CD14-positive monocyte (primary cell): ENCODE data around the gene RAPGEF2. TPM values are rescaled to one million over a fixed set of nuclear protein-coding genes. Genes with fewer than 3 reads are reported as not detected.
"Not testable (repeated sequence)": the region's sequence is repeated elsewhere in the genome, so short reads cannot be mapped to it uniquely, and the experiment has no call there.

Source experiments
- DNase-seq, 3 donors: peaks; one replicate each; pipeline ENCODE4 v3.0.0-alpha.2; 2011 to 2022
- H2AFZ ChIP-seq: 2 replicates; pipeline ENCODE4 v1.6.0; 2012; ENCODE audit warnings: mild to moderate bottlenecking, low read depth, low read length, inconsistent platforms; ENCODE audit not compliant: insufficient read depth, poor library complexity, severe bottlenecking
- H3K27ac ChIP-seq, 2 donors: 1 replicate in 1 of 2; 2 replicates in 1 of 2; pipeline ENCODE4 v1.5.1; 2012 to 2013; ENCODE audit warnings: low read length in 2 of 2, control low read depth in 1 of 2, inconsistent platforms in 1 of 2, low read depth in 1 of 2, mild to moderate bottlenecking in 1 of 2
- H3K27me3 ChIP-seq, 2 donors: one replicate each; pipeline versions ENCODE4 v1.6.0 to v1.6.1; 2011 to 2013; ENCODE audit warnings: low read length in 2 of 2; ENCODE audit not compliant: control insufficient read depth in 2 of 2, insufficient read depth in 2 of 2
- H3K36me3 ChIP-seq, 2 donors: replicated peaks in 1 of 2; 1 replicate in 1 of 2; 2 replicates in 1 of 2; pipeline versions ENCODE4 v1.5.1 to v1.6.1; 2012 to 2013; ENCODE audit warnings: low read length in 2 of 2, control low read depth in 1 of 2, inconsistent platforms in 1 of 2, mild to moderate bottlenecking in 1 of 2; ENCODE audit not compliant: insufficient read depth in 2 of 2, control insufficient read depth in 1 of 2
- H3K4me1 ChIP-seq, 2 donors: 1 replicate in 1 of 2; 2 replicates in 1 of 2; pipeline versions ENCODE4 v1.5.1 to v1.6.1; 2012 to 2013; ENCODE audit warnings: low read length in 2 of 2, control low read depth in 1 of 2, inconsistent platforms in 1 of 2, mild to moderate bottlenecking in 1 of 2, moderate library complexity in 1 of 2; ENCODE audit not compliant: insufficient read depth in 2 of 2, control insufficient read depth in 1 of 2
- H3K4me2 ChIP-seq: replicated peaks from 2 replicates; pipeline ENCODE3; 2012; ENCODE audit warnings: low read length, moderate library complexity, mild to moderate bottlenecking; ENCODE audit not compliant: poor library complexity, severe bottlenecking; ENCODE audit errors: extremely low read depth
- H3K4me3 ChIP-seq, 3 experiments: fragments of 200-600 bp in 1 of 3; sonication (generic) in 1 of 3; replicated peaks in 1 of 3; 1 replicate in 2 of 3; 2 replicates in 1 of 3; pipeline ENCODE4 v1.5.1; 2011 to 2013; ENCODE audit warnings: low read length in 3 of 3, mild to moderate bottlenecking in 3 of 3, control low read depth in 2 of 3, low read depth in 2 of 3, inconsistent platforms in 1 of 3, moderate library complexity in 1 of 3
- H3K79me2 ChIP-seq: 2 replicates; pipeline ENCODE4 v1.6.0; 2012; ENCODE audit warnings: mild to moderate bottlenecking, control low read depth, inconsistent platforms, low read length, moderate library complexity; ENCODE audit not compliant: insufficient read depth
- H3K9ac ChIP-seq: 2 replicates; pipeline ENCODE4 v1.6.0; 2017; ENCODE audit warnings: low read length, mild to moderate bottlenecking; ENCODE audit not compliant: insufficient read depth, poor library complexity, severe bottlenecking
- H3K9me3 ChIP-seq, 2 donors: replicated peaks in 1 of 2; 1 replicate in 1 of 2; 2 replicates in 1 of 2; pipeline versions ENCODE4 v1.5.1 to v1.6.1; 2012 to 2013; ENCODE audit warnings: low read length in 2 of 2, control low read depth in 1 of 2; ENCODE audit not compliant: control insufficient read depth in 1 of 2, insufficient read depth in 1 of 2
- H4K20me1 ChIP-seq: 2 replicates; pipeline ENCODE4 v1.6.0; 2012; ENCODE audit warnings: mild to moderate bottlenecking, low read length, control low read depth, moderate library complexity; ENCODE audit not compliant: insufficient read depth
- H3K27ac Mint-ChIP-seq, 7 donors: one replicate each; pipeline ENCODE4 v1.8.0; 2020; ENCODE audit warnings: mild to moderate bottlenecking in 7 of 7, mixed read lengths in 7 of 7, moderate library complexity in 6 of 7, inconsistent platforms in 2 of 7
- H3K27me3 Mint-ChIP-seq, 3 donors: one replicate each; pipeline ENCODE4 v1.8.0; 2021 to 2022; ENCODE audit warnings: low read depth in 3 of 3, mild to moderate bottlenecking in 3 of 3, mixed read lengths in 3 of 3, moderate library complexity in 3 of 3, inconsistent platforms in 1 of 3
- H3K36me3 Mint-ChIP-seq, 2 donors: one replicate each; pipeline ENCODE4 v1.8.0; 2020; ENCODE audit warnings: mixed read lengths in 2 of 2, inconsistent platforms in 1 of 2, mild to moderate bottlenecking in 1 of 2
- H3K4me1 Mint-ChIP-seq: one replicate; pipeline ENCODE4 v1.8.0; 2020; ENCODE audit warnings: mild to moderate bottlenecking, mixed read lengths
- H3K4me3 Mint-ChIP-seq, 2 donors: one replicate each; pipeline ENCODE4 v1.8.0; 2020; ENCODE audit warnings: mild to moderate bottlenecking in 2 of 2, mixed read lengths in 2 of 2, moderate library complexity in 1 of 2
- H3K9me3 Mint-ChIP-seq, 7 donors: one replicate each; pipeline ENCODE4 v1.8.0; 2020 to 2022; ENCODE audit warnings: mixed read lengths in 7 of 7, mild to moderate bottlenecking in 6 of 7, moderate library complexity in 6 of 7, inconsistent platforms in 2 of 7
- CTCF ChIP-seq: fragments of 200-600 bp; IDR thresholded peaks from one replicate; pipeline ENCODE4 v1.8.0; 2022; ENCODE audit warnings: antibody characterized with exemption, mild to moderate bottlenecking
- WGBS: methylation state at CpG from one replicate; pipeline ENCODE4 v1.1.5; 2013; ENCODE audit warnings: missing lambda C conversion rate; ENCODE audit not compliant: insufficient coverage; 5-methylcytosine and 5-hydroxymethylcytosine counted together
- intact Hi-C, 2 donors: fragments of 100-400 bp; cut with micrococcal nuclease; formaldehyde crosslinking; loops; one replicate each; pipeline versions ENCODE4 v1.15.0 to v1.15.1; 2023
- polyA plus RNA-seq, 3 donors: library from polyadenylated mRNA; depleted of rRNA in 1 of 3; unstranded in 2 of 3; stranded (reverse) in 1 of 3; fragments of 300-500 nt in 2 of 3; fragments of >200 nt in 1 of 3; fragmentation: Illumina TruSeq in 2 of 3; gene quantifications; 1 replicate in 2 of 3; 2 replicates in 1 of 3; pipeline ENCODE4 v1.2.3, GENCODE V29; 2012 to 2021

RAPGEF2 gene
- polyA plus RNA-seq, 3 donors = 1.5 to 29.8 (median 2.0) TPM

DNA sequence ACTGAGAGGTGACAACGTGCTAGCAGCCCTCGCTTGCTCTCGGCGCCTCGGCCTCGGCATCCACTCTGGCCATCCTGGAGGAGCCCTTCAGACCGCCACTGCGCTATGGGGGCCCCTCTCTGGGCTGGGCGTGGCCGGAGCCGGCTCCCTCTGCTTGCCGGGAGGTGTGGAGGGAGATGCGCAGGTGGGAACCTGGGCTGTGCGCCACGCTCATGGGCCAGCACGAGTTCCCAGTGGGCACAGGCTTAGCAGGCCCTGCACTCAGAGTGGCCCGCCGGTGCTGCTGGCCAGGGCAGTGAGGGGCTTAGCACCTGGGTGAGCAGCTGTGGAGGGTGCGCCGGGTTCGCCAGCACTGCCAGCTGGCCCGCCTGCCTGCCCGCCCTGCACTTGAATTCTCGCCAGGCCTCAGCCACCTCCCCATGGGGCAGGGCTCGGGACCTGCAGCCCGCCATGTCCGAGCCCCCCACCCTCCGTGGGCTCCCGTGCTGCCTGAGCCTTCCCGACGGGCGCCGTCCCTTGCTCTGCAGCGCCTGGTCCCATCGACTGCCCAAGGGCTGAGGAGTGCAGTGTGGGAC is 148.0 kb downstream of the RAPGEF2 start:
- H3K9me3 ChIP-seq = peaks cover 10 to 13% of the 10 kb centered on the region in 2 donors
- H3K4me1 ChIP-seq = peaks cover 7 to 10% of the 10 kb centered on the region in 2 donors
- Mint-ChIP-seq H3K36me3 (peaks cover 28 to 54% of the 10 kb centered on the region in 2 donors), H3K4me3 (no peak overlapping the region), H3K27me3 (peaks cover 0 to 1% (median 0%) of the 10 kb centered on the region in 3 donors), H3K4me1 (peaks cover 19% of the 10 kb centered on the region), H3K27ac (no peak overlapping the region), H3K9me3 (peaks cover 8 to 18% (median 15%) of the 10 kb centered on the region in 7 donors)
- peaks cover 88% of the 10 kb centered on the region for H3K79me2 ChIP-seq
- H3K27ac ChIP-seq = peak overlapping the region in 1 of 2 donors; percentile 26
- WGBS = over 99% methylated on average over 33 of the region's 35 CpGs
- peaks cover 10 to 51% of the 10 kb centered on the region in 2 donors for H3K36me3 ChIP-seq
- DNase-seq = no peak
- H3K9ac ChIP-seq = no peak overlapping the region
- intact Hi-C loops = no loop called here
- no peak overlapping the region for H3K4me2 ChIP-seq
- no peaks in the 10 kb centered on the region for H3K27me3 ChIP-seq
- no peaks in the 10 kb centered on the region for H4K20me1 ChIP-seq
- H3K4me3 ChIP-seq = no peak overlapping the region
- no peak for TF ChIP-seq CTCF
- H2AFZ ChIP-seq = no peak overlapping the region

DNA sequence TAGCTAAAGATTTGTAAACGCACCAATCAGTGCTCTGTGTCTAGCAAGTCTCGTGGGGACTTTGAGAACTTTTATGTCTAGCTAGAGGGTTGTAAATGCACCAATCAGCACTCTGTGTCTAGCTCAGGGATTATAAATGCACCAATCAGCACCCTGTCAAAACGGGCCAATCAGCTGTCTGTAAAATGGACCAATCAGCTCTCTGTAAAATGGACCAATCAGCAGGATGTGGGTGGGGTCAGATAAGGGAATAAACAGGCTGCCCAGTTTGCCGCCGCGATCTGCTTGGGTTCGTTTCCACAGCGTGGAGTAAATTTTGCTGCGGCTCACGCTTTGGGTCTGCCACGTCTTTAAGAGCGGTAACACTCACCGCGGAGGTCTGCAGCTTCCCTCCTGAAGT is 148.7 kb downstream of the RAPGEF2 start:
- H3K4me2 ChIP-seq, H4K20me1 ChIP-seq, H3K4me3 Mint-ChIP-seq, H3K4me3 ChIP-seq, H3K9ac ChIP-seq, H3K27me3 Mint-ChIP-seq, H3K27me3 ChIP-seq, H3K4me1 ChIP-seq, H2AFZ ChIP-seq, intact Hi-C loops, DNase-seq: not testable (repeated sequence)
- peaks cover 10 to 57% of the 10 kb centered on the region in 2 donors for H3K36me3 ChIP-seq
- peaks cover 34 to 58% of the 10 kb centered on the region in 2 donors for H3K36me3 Mint-ChIP-seq
- H3K79me2 ChIP-seq = peaks cover 86% of the 10 kb centered on the region
- peak overlapping the region in 5 of 7 donors; percentile 23 to 84 (median 43) for H3K27ac Mint-ChIP-seq
- peaks cover 10 to 13% of the 10 kb centered on the region in 2 donors for H3K9me3 ChIP-seq
- peak overlapping the region in 1 of 2 donors; percentile 26 for H3K27ac ChIP-seq
- H3K4me1 Mint-ChIP-seq = peaks cover 20% of the 10 kb centered on the region
- 100% methylated on average over 14 of the region's 14 CpGs for WGBS
- peaks cover 8 to 18% (median 15%) of the 10 kb centered on the region in 7 donors for H3K9me3 Mint-ChIP-seq
